Vagina (tissue), 2 donors: ENCODE measurements around the gene MRPS30. TPM values are rescaled to one million over a fixed set of nuclear protein-coding genes. Genes with fewer than 3 reads are reported as not detected.

Experiments used
- DNase-seq, 2 donors: peaks; one replicate each; pipeline ENCODE4 v3.0.0-alpha.2; 2017; ENCODE audit errors: extremely low spot score in 2 of 2
- H3K27ac ChIP-seq: fragments of 200-600 bp; sonication (generic); one replicate; pipeline ENCODE4 v1.5.1; 2019
- H3K27me3 ChIP-seq: fragments of 200-600 bp; sonication (generic); one replicate; pipeline ENCODE4 v1.5.1; 2019
- H3K36me3 ChIP-seq, 2 donors: fragments of 200-600 bp; sonication (generic); one replicate each; pipeline ENCODE4 v1.5.1; 2017 to 2019
- H3K4me1 ChIP-seq: fragments of 200-600 bp; sonication (generic); one replicate; pipeline ENCODE4 v1.5.1; 2019
- H3K4me3 ChIP-seq, 2 donors: fragments of 200-600 bp; sonication (generic); 1 replicate in 1 of 2; 2 replicates in 1 of 2; pipeline ENCODE4 v1.5.1; 2016 to 2019
- H3K9me3 ChIP-seq: fragments of 200-600 bp; sonication (generic); one replicate; pipeline ENCODE4 v1.5.1; 2019
- CTCF ChIP-seq, 3 experiments: fragments of 450-650 bp in 2 of 3; fragments of 200-600 bp in 1 of 3; sonication (generic) in 1 of 3; IDR thresholded peaks; one replicate each; pipeline ENCODE4 v1.5.1; 2017 to 2019; ENCODE audit warnings: antibody characterized with exemption in 3 of 3, mild to moderate bottlenecking in 2 of 3, moderate library complexity in 2 of 3
- POLR2A ChIP-seq, 2 donors: fragments of 450-650 bp; IDR thresholded peaks; one replicate each; pipeline ENCODE4 v1.6.1; 2017; ENCODE audit warnings: antibody characterized with exemption in 2 of 2, mild to moderate bottlenecking in 2 of 2, moderate library complexity in 2 of 2
- POLR2AphosphoS5 ChIP-seq, 2 donors: sonication (generic); formaldehyde crosslinking; IDR thresholded peaks; one replicate each; pipeline ENCODE4 v1.9.0; 2017; ENCODE audit warnings: antibody characterized with exemption in 2 of 2, mild to moderate bottlenecking in 2 of 2, low read depth in 1 of 2; ENCODE audit not compliant: insufficient read depth in 1 of 2
- intact Hi-C: fragments of 100-400 bp; cut with DNase I; formaldehyde crosslinking; loops from one replicate; pipeline ENCODE4 v1.15.1; 2023
- total RNA-seq: library from RNA; depleted of rRNA; stranded (reverse); fragments of >200 nt; gene quantifications from one replicate; pipeline ENCODE4 v1.2.3, GENCODE V29; 2016

Gene MRPS30
- total RNA-seq, 1 donor from 2014 or later: 72.2 TPM

- intact Hi-C loops: no loop called here
- H3K36me3 ChIP-seq: no peaks in the 10 kb centered on the region
- no peak for TF ChIP-seq CTCF (IDR thresholded peaks at IDR 0.05)
- no peak for TF ChIP-seq POLR2A (IDR thresholded peaks at IDR 0.05)
- TF ChIP-seq POLR2AphosphoS5 (IDR thresholded peaks at IDR 0.05; ENCODE audit: insufficient read depth in 1 of 2, low read depth in 1 of 2): no peak
Measured at GRCh38 chr5:44847206-44847852, 38.6 kb downstream of the MRPS30 start.

GRCh38 chr5:44860267-44860666 lies 51.5 kb downstream of the MRPS30 start:
- H3K27me3 ChIP-seq: no peaks in the 10 kb centered on the region
- no peaks in the 10 kb centered on the region for H3K9me3 ChIP-seq
- no peaks in the 10 kb centered on the region for H3K4me1 ChIP-seq
- H3K4me3 ChIP-seq: no peak overlapping the region
- H3K27ac ChIP-seq: no peak overlapping the region
- H3K36me3 ChIP-seq: no peaks in the 10 kb centered on the region
- intact Hi-C loops: no loop called here
- DNase-seq: no peak
- TF ChIP-seq POLR2AphosphoS5 (IDR thresholded peaks at IDR 0.05; ENCODE audit: insufficient read depth in 1 of 2, low read depth in 1 of 2): no peak
- no peak for TF ChIP-seq POLR2A (IDR thresholded peaks at IDR 0.05)
- TF ChIP-seq CTCF (IDR thresholded peaks at IDR 0.05): no peak

More at GRCh38 chr5:44847206-44847852, 38.6 kb downstream of the MRPS30 start:
- no peak for DNase-seq
- H3K27ac ChIP-seq: no peak overlapping the region
- H3K9me3 ChIP-seq: no peaks in the 10 kb centered on the region
- H3K4me1 ChIP-seq: no peaks in the 10 kb centered on the region
- H3K4me3 ChIP-seq: no peak overlapping the region
- H3K27me3 ChIP-seq: no peaks in the 10 kb centered on the region

GRCh38 chr5:44862808-44863207 lies 54.1 kb downstream of the MRPS30 start:
- no peaks in the 10 kb centered on the region for H3K36me3 ChIP-seq
- no peak overlapping the region for H3K4me3 ChIP-seq
- intact Hi-C loops: no loop called here
- DNase-seq: no peak
- H3K4me1 ChIP-seq: no peaks in the 10 kb centered on the region
- H3K9me3 ChIP-seq: no peaks in the 10 kb centered on the region
- no peak overlapping the region for H3K27ac ChIP-seq
- TF ChIP-seq POLR2A (IDR thresholded peaks at IDR 0.05): no peak
- no peak for TF ChIP-seq POLR2AphosphoS5 (IDR thresholded peaks at IDR 0.05; ENCODE audit: insufficient read depth in 1 of 2, low read depth in 1 of 2)
- TF ChIP-seq CTCF (IDR thresholded peaks at IDR 0.05): no peak
- H3K27me3 ChIP-seq: no peaks in the 10 kb centered on the region
